Measurements from ENCODE around the gene CTNND2.

The CTNND2 gene

GRCh38 chr5:11518676-11519075 lies 385.6 kb downstream of the CTNND2 start:
- no peak for TF ChIP-seq CTCF (conservative IDR thresholded peaks at IDR 0.05; ENCODE audit: low read depth, low read length)
- H4K20me1 ChIP-seq (ENCODE audit: insufficient read depth) = no peaks in the 10 kb centered on the region
- H3K27ac ChIP-seq = no peak overlapping the region
- no peaks in the 10 kb centered on the region for H3K79me2 ChIP-seq (ENCODE audit: insufficient read depth, low read depth)
- no peaks in the 10 kb centered on the region for H3K4me1 ChIP-seq (ENCODE audit: low read depth, poor library complexity, severe bottlenecking)
- no peaks in the 10 kb centered on the region for H3K36me3 ChIP-seq (ENCODE audit: insufficient read depth)
- no peaks in the 10 kb centered on the region for H3K27me3 ChIP-seq (ENCODE audit: insufficient read depth, low read depth)
- H3K4me3 ChIP-seq (IDR thresholded peaks at IDR 0.05; ENCODE audit: insufficient read depth, low read depth, low read length) = no peak overlapping the region
- H2AFZ ChIP-seq (ENCODE audit: low read depth) = no peak overlapping the region
- no peak overlapping the region for H3K4me2 ChIP-seq
- no peak overlapping the region for H3K9ac ChIP-seq

- Histone ChIP-seq H3K4me2 (no peak overlapping the region), H3K36me3 (ENCODE audit: insufficient read depth) (no peaks in the 10 kb centered on the region), H3K27ac (no peak overlapping the region), H3K27me3 (ENCODE audit: insufficient read depth, low read depth) (no peaks in the 10 kb centered on the region), H2AFZ (ENCODE audit: low read depth) (no peak overlapping the region), H3K9ac (no peak overlapping the region), H3K4me1 (ENCODE audit: low read depth, poor library complexity, severe bottlenecking) (no peaks in the 10 kb centered on the region), H3K4me3 (IDR thresholded peaks at IDR 0.05; ENCODE audit: insufficient read depth, low read depth, low read length) (no peak overlapping the region), H3K79me2 (ENCODE audit: insufficient read depth, low read depth) (no peaks in the 10 kb centered on the region), H4K20me1 (ENCODE audit: insufficient read depth) (no peaks in the 10 kb centered on the region)
- TF ChIP-seq CTCF (conservative IDR thresholded peaks at IDR 0.05; ENCODE audit: low read depth, low read length) = no peak
Observed at GRCh38 chr5:11514705-11515432, 389.4 kb downstream of the CTNND2 start.

- no peak for TF ChIP-seq CTCF (conservative IDR thresholded peaks at IDR 0.05; ENCODE audit: low read depth, low read length)
- Histone ChIP-seq H3K36me3 (ENCODE audit: insufficient read depth) (no peaks in the 10 kb centered on the region), H3K79me2 (ENCODE audit: insufficient read depth, low read depth) (no peaks in the 10 kb centered on the region), H4K20me1 (ENCODE audit: insufficient read depth) (no peaks in the 10 kb centered on the region), H3K27ac (no peak overlapping the region), H3K4me1 (ENCODE audit: low read depth, poor library complexity, severe bottlenecking) (no peaks in the 10 kb centered on the region), H3K4me3 (IDR thresholded peaks at IDR 0.05; ENCODE audit: insufficient read depth, low read depth, low read length) (no peak overlapping the region), H3K9ac (no peak overlapping the region), H2AFZ (ENCODE audit: low read depth) (no peak overlapping the region), H3K4me2 (no peak overlapping the region), H3K27me3 (ENCODE audit: insufficient read depth, low read depth) (no peaks in the 10 kb centered on the region)
Observed at GRCh38 chr5:11511878-11512277, 392.4 kb downstream of the CTNND2 start.

GRCh38 chr5:11510889-11511288 lies 393.4 kb downstream of the CTNND2 start:
- Histone ChIP-seq H3K4me2 (no peak overlapping the region), H3K27me3 (ENCODE audit: insufficient read depth, low read depth) (no peaks in the 10 kb centered on the region), H3K36me3 (ENCODE audit: insufficient read depth) (no peaks in the 10 kb centered on the region), H3K4me3 (IDR thresholded peaks at IDR 0.05; ENCODE audit: insufficient read depth, low read depth, low read length) (no peak overlapping the region), H4K20me1 (ENCODE audit: insufficient read depth) (no peaks in the 10 kb centered on the region), H3K27ac (no peak overlapping the region), H2AFZ (ENCODE audit: low read depth) (no peak overlapping the region), H3K4me1 (ENCODE audit: low read depth, poor library complexity, severe bottlenecking) (no peaks in the 10 kb centered on the region), H3K9ac (no peak overlapping the region), H3K79me2 (ENCODE audit: insufficient read depth, low read depth) (no peaks in the 10 kb centered on the region)
- no peak for TF ChIP-seq CTCF (conservative IDR thresholded peaks at IDR 0.05; ENCODE audit: low read depth, low read length)

All from KMS-11 (cell line).